GM12801 (cell line): ENCODE data around the gene POLR1C.

Source experiments
- TF ChIP-seq, protein P1 (sequence below): IDR thresholded peaks from one replicate; pipeline ENCODE4 v1.5.1; 2011; ENCODE audit warnings: control low read depth; ENCODE audit not compliant: insufficient read length; ENCODE audit errors: extremely low read depth

Gene POLR1C

DNA sequence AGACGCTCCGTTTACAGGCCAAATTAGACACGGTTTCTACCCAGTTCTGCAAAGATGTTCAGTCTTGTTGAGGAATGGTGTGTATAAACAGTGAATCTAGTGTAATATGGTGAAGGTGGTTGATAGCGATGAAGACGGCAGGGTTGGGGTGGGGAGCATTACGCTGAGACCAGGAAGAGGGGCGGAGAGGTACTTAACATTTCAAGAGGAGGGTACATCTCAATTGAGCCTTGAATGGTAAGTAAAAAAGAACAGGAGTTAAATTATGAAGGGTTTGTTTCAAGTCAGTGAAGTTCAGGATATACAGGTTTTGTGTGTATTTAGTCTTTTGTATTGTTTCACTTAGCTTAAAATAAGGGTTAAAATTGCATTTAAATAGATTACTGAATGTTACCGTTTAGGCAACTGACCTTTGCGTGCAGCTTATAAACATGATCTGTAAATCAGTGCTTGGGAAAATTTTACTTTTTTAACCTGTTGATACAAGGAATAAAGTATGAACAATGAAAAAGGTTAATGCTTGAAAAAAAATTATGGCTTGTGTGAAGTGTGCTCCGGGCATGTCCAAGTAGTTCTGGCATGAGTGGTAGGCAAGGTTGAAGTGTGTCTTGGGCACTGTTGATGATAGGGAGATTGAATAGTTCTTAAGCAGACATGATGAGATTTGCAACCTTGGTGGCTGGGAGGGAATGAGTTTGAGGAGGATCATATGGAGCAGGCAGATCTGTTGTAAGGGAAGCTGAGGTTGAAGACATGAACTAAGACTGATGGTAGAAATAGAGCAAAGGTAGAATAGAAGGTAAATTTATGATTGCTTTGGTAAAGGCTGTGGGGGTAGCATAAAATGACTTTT, 842 bp downstream of the POLR1C start:
- TF ChIP-seq, protein P1, sequence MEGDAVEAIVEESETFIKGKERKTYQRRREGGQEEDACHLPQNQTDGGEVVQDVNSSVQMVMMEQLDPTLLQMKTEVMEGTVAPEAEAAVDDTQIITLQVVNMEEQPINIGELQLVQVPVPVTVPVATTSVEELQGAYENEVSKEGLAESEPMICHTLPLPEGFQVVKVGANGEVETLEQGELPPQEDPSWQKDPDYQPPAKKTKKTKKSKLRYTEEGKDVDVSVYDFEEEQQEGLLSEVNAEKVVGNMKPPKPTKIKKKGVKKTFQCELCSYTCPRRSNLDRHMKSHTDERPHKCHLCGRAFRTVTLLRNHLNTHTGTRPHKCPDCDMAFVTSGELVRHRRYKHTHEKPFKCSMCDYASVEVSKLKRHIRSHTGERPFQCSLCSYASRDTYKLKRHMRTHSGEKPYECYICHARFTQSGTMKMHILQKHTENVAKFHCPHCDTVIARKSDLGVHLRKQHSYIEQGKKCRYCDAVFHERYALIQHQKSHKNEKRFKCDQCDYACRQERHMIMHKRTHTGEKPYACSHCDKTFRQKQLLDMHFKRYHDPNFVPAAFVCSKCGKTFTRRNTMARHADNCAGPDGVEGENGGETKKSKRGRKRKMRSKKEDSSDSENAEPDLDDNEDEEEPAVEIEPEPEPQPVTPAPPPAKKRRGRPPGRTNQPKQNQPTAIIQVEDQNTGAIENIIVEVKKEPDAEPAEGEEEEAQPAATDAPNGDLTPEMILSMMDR: no peak

DNA sequence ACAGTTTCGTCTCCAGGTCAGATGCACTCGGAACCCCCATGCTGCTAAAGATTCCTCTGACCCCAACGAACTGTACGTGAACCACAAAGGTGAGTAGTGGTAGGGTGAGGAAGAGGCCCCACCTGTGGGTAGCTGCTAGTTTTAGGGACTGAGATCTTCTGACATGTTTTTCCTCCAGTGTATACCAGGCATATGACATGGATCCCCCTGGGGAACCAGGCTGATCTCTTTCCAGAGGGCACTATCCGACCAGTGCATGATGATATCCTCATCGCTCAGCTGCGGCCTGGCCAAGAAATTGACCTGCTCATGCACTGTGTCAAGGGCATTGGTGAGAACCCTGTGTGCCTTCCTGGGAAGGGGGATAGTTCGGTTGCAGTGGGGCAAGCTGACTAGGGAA, 3.2 kb downstream of the POLR1C start:
- TF ChIP-seq, protein P1: no peak

DNA sequence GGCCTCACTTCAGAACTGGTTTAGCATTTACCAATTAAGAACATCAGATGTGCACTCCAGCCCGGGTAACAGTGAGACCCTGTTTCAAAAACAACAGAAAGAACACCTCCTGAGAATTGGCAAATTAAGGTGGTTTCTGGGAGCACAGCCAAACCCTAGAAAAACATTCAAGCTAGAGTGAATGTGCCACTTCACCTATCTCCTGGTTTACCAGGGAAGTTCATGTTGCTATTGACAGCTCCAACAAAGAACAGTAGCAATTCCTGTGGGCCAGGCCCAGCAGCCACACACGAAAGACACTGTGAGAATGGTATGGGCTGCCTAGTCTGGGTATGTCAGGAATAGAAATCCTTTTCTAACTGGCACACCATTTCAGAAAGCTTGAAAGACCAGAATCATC, 4.9 kb downstream of the POLR1C start:
- TF ChIP-seq, protein P1: no peak

DNA sequence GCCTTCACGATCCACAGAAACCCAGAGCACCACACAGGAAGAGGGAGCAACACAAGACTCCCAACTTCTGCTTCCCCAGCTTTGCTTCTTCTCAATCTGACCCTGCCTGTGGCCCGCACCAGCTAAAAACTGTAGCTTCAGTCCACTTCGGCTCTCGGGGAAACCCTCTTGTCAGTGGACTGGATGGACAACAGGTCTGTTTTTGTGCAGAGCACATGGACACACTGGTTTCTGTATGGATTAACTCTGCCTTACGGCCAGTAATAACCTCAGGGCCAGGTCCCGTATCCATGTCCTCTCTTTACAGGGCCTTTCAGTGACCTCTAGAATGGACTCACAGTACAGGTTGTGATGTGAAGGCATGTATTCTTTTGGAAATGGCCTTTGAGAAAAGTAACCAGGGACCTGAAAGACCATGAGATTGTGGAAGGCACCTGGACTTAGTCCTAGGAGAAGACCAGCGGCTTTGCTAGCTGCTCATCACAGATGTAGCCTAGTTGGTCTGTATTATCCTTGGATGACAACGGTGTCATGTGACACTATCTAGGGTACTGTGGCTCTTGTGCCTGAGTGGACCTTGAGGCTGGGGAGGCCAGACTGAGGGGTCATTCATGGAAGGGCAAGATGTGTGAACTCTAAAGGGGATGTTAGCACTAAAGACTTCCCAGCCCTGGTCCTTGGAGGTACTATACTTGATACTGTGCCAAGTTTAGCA, 5.8 kb downstream of the POLR1C start:
- TF ChIP-seq, protein P1: no peak

DNA sequence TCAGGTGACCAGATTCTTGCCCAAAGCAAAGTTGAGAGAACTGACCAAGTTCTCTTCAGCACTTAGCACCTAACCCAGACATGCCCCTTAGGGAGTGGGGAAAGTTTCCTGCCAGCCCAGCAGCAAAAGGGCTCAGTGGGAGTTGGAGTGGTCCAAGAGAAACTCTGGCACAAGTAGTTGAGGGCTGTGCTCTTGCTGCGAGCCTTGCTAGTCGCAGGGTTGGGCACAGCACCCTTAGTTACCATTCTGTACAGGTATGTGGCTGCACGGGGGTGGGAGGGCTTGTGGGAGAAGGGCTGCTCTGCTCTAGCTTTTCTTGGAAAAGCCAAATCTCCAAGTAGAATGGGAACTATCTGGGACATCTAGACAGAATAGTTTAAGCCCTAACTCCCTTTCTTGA, 6.4 kb downstream of the POLR1C start:
- TF ChIP-seq, protein P1: no peak

DNA sequence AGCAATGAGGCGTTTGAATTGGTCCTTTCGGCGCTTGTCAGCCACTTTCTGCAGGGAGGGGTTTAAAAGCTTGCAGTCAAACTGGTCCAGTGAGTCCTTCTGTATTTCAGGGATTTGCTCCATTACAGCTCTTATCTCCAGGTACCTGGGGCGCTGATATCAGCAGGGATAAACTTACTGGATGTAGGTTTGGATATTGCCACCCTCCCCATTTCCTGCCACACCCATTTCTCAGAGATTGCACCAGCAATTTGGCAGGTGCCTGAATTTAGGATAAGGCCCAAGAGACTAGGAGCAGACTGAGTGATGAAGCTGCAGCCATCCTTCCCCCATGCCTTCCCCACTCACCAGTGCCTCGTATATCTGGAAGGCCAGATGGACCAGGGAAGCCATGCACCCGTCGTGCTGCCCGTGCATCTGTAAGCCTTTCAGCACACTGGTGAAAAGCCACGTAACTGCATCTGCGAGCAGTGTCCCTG, 7.6 kb downstream of the POLR1C start:
- TF ChIP-seq, protein P1: no peak

DNA sequence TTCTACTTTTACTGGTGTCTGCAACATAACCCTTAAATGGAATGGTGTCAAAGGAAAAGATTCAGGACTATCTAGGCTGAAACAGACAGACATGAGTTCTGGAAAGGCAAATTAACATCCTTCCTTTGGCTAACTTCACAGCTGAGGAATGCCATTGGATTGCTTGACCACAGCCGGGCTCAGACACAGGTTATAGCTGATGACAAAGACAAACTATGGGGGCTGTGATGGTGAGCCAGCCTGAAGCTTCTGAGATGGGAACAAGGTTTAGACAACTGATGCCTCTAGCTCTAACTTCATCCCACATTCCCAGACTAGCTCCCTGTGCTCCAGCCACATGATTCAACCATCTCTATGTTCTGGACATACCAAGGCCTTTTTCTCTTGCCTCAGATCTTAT, 15.3 kb downstream of the POLR1C start:
- TF ChIP-seq, protein P1: no peak
